Stimulated activated CD4-positive, alpha-beta T cell treated with anti-CD3 and anti-CD28 coated beads, Interleukin-1b, Interleukin-23, amount 100 ng/mL, for 48 hours (primary cell): ENCODE data around the gene SLC30A5.
A peak's percentile ranks its signal among the peaks of the same experiment; 100 is the strongest.
"Not testable (repeated sequence)": the region's sequence is repeated elsewhere in the genome, so short reads cannot be mapped to it uniquely, and the experiment has no call there.

ENCODE experiments used
- DNase-seq: peaks from one replicate; pipeline ENCODE4 v3.0.0-alpha.2; 2020

SLC30A5 gene

GRCh38 chr5:69105996-69106906, 12.4 kb downstream of the SLC30A5 start:
- no peak for DNase-seq

GRCh38 chr5:69108367-69108766, 14.6 kb downstream of the SLC30A5 start:
- DNase-seq: not testable (repeated sequence)

DNA sequence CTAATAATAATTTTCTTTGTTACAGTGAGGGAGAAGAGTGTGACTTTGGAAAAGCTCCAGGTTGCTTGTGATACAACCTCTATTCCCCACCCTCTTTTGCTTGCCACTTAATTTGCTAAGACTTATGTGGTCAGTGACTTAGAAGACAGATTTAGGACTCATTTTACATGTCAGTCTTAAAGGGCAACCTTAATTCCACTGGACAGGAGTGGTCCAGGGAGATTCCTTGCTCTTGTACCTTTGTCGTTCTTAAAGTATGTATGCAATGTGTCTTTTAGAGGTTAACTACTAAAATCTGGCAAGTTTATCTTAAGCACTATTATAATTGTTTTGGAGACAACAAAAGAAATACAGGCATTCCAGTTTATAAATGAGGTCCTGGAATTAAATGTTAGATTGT, 20.0 kb downstream of the SLC30A5 start:
- no peak for DNase-seq

DNA sequence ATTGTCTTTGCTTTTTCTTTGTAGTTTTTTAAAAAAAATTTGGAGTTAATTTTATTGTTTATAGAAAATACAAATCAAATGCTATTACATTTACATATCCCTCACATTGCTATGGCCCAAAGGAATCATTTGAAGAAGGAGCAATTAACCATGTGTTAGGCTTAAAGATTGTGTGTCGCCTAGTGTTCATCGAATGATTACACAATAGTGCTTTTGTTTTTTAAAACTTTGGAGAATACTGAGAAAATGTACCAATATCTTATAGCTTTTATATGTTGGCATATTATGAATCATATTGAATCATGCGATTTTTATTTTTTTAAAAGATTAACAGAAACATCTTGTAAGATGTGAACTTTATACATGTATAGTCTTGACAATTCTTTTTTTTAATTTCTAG, 21.7 kb downstream of the SLC30A5 start:
- DNase-seq: no peak

GRCh38 chr5:69129413-69129812, 35.6 kb downstream of the SLC30A5 start:
- DNase-seq: no peak

DNA sequence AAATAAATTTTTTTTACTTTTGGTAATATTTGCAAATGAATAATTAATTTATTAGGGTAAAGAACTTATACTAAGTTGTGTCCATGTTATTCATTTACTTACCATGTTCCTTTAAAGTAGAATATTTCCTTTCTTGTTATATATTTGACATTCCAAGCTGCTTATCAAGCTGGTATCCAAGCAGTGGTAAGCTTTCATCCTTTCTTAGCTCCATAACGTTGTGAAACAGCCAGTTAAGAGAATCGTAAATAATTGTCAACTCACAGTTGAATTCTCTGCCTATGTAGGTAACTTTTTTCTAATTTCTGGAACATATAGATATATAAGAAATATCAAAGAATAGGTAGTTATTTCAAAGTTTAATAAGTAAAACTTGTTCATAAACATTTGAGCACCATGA, 36.4 kb downstream of the SLC30A5 start:
- no peak for DNase-seq

DNA sequence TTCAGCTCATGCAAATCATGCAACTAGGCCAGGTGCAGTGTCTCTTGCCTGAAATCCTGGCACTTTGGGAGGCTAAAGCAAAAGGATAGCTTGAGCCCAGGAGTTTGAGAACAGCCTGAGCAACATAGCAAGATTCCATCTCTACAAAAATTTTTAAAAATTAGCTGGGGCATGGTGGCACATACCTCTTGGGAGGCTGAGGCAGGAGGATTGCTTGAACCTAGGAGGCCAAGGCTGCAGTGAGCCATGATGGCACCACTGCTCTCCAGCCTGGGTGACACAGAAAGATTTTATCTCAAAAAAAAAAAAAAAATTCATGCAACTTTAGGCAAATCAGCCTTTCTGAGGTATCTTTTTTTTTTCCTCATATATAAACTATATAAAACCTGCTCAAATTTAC, 37.5 kb downstream of the SLC30A5 start:
- no peak for DNase-seq

DNA sequence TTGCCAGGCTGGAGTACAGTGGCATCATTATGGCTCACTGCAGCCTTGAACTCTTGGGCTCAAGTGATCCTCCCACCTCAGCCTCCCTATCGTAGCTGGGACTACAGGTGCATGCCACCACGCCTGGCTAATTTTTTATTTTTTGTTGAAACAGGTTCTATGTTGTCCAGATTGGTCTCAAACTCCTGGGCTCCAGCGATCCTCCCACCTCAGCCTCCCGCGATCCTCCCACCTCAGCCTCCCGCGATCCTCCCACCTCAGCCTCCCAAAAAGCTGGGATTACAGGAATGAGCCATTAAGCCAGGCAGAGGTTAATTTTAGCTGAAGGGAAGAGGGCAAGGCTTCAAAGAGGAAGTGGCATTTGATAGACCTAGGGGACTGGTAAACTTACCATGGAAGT, 40.3 kb downstream of the SLC30A5 start:
- no peak for DNase-seq

- no peak for DNase-seq
These were observed 42.5 kb downstream of the SLC30A5 start for GRCh38 chr5:69136293-69136692.

DNA sequence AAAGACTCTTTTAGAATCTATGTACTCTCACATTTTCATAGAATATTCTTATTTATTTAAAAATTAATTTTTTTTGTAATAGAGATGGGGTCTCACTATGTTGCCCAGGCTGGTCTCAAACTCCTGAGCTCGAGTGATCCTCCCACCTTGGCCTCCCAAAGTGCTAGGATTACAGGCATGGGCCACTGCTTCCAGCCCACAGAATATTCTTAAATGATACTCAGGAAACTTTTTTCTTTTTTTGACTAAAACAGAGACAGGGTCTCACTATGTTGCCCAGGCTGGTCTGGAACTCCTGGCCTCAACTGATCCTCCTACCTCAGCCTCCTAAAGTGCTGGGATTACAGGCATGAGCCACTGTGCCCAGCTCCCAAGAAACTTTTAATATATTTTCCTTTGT, 43.4 kb downstream of the SLC30A5 start:
- DNase-seq: not testable (repeated sequence)

- no peak for DNase-seq
These were observed 44.0 kb downstream of the SLC30A5 start for GRCh38 chr5:69137807-69138206.

GRCh38 chr5:69138766-69139165, 45.0 kb downstream of the SLC30A5 start:
- DNase-seq: no peak

GRCh38 chr5:69140239-69140638, 46.4 kb downstream of the SLC30A5 start:
- DNase-seq: not testable (repeated sequence)

DNA sequence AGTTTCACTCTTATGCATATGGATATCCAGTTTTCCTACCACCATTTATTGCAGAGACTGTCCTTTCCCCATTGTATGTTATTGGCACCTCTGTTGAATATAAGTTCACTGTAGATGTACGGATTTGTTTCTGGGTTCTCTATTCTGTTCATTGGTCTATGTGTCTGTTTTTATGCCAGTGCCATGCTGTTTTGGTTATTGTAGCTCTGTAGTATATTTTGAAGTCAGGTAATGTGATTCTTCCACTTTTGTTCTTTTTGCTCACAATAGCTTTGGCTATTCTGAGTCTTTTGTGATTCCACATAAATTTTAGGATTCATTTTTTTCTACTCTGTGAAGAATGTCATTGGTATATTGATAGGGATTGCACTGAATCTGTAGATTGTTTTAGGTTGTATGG, 47.0 kb downstream of the SLC30A5 start:
- no peak for DNase-seq

DNA sequence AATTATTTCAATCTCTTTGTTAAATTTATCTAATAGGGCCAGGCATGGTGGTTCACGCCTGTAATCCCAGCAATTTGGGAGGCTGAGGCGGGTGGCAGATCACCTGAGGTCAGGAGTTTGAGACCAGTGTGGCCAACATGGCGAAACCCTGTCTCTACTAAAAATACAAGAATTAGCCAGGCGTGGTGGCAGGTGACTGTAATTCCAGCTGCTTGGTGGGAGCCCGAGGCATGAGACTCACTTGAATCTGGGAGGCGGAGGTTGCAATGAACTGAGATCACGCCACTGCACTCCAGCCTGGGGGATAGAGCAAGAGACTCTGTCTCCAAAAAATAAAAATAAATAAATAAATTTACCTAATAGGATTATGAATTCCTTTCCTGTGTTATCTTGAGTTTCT, 54.8 kb downstream of the SLC30A5 start:
- not testable (repeated sequence) for DNase-seq

DNA sequence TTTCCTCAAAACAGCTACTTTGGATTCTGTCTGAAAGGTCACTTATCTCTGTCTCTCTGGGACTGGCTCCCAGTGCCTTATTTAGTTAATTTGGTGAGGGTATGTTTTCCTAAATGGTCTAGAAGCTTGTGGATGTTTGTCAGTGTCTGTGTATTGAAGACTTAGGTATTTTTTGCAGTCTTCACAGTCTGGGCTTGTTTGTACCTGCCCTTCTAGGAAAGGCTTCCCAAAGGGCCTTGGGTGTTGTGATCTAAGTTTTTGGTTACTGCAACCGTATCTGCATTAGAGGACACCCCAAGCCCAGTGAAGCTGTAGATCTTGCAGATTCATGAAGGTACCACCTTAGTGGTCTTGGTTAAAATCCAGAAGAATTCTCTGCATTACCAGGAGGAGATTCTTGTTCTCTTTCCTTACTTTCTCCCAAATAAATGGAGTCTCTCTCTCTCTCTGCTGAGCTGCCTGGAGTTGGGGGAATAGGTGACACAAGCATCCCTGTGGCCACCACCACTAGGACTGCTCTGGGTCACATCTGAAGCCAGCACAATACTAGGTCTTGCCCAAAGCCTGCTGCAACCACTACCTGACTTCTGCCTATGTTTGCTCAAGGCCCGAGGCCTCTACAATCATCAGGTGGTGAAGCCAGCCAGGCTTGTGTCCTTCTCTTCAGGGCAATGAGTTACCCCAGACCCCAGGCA, 55.3 kb downstream of the SLC30A5 start:
- DNase-seq: no peak

- no peak for DNase-seq
These were observed 55.8 kb downstream of the SLC30A5 start for GRCh38 chr5:69149676-69150010.

DNA sequence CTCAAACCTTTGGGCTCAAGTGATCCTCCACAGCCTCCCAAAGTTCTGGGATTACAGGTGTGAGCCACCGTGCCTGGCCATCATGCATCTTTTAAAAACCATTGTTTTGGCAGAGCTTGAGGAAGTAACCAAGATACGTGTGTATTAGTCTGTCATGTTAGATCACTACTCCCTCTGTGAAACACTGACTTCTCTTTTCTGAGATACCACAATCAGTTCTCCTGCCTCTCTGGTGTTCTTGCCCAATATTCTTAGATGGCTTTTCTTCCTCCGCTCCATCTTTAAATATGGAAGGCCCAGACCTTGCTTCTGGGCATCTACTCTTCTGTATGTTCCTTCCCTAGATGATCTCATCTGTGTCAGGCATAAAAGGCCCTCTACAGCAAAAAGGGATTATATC, 58.9 kb downstream of the SLC30A5 start:
- no peak for DNase-seq

- DNase-seq: no peak
These were observed 62.6 kb downstream of the SLC30A5 start for GRCh38 chr5:69156456-69156855.

GRCh38 chr5:69158039-69158438, 64.2 kb downstream of the SLC30A5 start:
- no peak for DNase-seq

DNA sequence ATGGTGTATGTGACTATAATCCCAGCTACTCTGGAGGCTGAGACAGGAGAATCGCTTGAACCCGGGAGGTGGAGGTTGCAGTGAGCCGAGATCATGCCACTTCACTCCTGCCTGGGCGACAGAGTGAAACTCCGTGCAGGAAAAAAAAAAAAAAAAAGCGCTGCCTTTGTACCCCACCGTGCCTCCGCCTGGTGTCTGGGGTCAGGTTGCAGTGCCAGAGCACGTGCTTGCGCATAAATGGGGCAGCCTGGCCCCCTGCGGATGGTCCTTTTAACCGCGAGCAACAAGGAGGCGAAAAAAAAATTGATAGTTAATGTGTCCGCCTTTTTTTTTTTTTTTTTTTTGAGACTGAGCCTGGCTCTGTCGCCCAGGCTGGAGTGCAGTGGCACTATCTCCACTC, 66.8 kb downstream of the SLC30A5 start:
- DNase-seq: no peak

GRCh38 chr5:69166686-69167492, 73.1 kb downstream of the SLC30A5 start, which contains the start of gene CCNB1:
TSS of gene CCNB1 (plus strand) at chr5:69167150. CDS start at chr5:69167263, 113 bp downstream.
- DNase-seq: peak; percentile 99

DNA sequence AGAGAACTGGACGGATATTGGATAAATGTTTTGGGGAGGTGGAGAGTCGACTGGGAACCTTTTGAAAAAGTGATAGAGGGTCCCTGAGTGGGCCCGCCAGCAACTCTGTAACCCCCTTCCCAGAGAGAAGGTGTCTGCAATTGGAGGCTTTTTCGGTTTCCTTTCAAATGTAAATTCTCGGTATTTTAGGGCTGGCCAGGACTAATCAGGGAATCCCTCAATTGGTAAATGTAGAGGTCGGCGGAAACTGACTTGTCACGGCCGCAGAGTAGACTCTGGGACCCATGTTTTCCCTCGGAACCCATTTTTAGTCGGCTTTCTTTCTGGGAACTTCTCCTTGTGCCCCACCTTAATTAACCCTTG, 73.7 kb downstream of the SLC30A5 start:
- DNase-seq: no peak

GRCh38 chr5:69167929-69168328, 74.1 kb downstream of the SLC30A5 start:
- DNase-seq: no peak
